ENCODE results near the gene ZNF205. TPM values are rescaled to one million over a fixed set of nuclear protein-coding genes. Genes with fewer than 3 reads are reported as not detected.
A peak's percentile ranks its signal among the peaks of the same experiment; 100 is the strongest.

ZNF205 gene
- total RNA-seq, 2 donors from 2014 or later, result 10.5 to 12.4 TPM

- Histone ChIP-seq H3K4me1 (peaks cover 0 to 5% of the 10 kb centered on the region in 2 donors), H3K27me3 (no peaks in the 10 kb centered on the region), H3K4me3 (no peak overlapping the region), H3K36me3 (no peaks in the 10 kb centered on the region), H3K27ac (no peak overlapping the region), H3K9me3 (no peaks in the 10 kb centered on the region)
- no peak for DNase-seq (ENCODE audit: low spot score)
- TF ChIP-seq, protein P1, sequence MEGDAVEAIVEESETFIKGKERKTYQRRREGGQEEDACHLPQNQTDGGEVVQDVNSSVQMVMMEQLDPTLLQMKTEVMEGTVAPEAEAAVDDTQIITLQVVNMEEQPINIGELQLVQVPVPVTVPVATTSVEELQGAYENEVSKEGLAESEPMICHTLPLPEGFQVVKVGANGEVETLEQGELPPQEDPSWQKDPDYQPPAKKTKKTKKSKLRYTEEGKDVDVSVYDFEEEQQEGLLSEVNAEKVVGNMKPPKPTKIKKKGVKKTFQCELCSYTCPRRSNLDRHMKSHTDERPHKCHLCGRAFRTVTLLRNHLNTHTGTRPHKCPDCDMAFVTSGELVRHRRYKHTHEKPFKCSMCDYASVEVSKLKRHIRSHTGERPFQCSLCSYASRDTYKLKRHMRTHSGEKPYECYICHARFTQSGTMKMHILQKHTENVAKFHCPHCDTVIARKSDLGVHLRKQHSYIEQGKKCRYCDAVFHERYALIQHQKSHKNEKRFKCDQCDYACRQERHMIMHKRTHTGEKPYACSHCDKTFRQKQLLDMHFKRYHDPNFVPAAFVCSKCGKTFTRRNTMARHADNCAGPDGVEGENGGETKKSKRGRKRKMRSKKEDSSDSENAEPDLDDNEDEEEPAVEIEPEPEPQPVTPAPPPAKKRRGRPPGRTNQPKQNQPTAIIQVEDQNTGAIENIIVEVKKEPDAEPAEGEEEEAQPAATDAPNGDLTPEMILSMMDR (IDR thresholded peaks at IDR 0.05), result peak in 1 of 2 donors; percentile 53
Observed at GRCh38 chr16:3094289-3095027, 17.9 kb upstream of the ZNF205 start.

DNA sequence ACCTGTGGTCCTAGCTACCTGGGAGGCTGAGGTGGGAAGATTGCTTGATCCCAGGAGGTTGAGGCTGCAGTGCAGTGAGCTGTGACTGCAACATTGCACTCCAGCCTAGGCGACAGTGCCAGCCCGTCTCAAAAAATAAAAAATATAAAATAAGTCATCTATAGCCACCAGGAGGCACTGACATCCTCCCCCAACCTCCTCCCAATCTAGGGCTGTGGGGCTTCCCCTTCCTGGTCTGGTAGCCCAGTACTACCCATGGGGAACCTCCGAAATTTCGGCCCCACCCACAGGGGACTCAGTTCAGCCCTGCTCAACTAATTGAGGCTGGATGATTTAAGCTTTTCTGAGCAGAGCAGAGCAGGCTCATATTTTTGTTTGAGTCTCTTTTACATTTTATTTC, 16.5 kb upstream of the ZNF205 start:
- no peak overlapping the region for H3K27ac ChIP-seq
- no peaks in the 10 kb centered on the region for H3K27me3 ChIP-seq
- H3K36me3 ChIP-seq, result no peaks in the 10 kb centered on the region
- TF ChIP-seq, protein P1 (IDR thresholded peaks at IDR 0.05), result peak in 1 of 2 donors; percentile 24
- DNase-seq (ENCODE audit: low spot score), result no peak
- H3K4me1 ChIP-seq, result peaks cover 0 to 17% of the 10 kb centered on the region in 2 donors
- no peaks in the 10 kb centered on the region for H3K9me3 ChIP-seq
- H3K4me3 ChIP-seq, result no peak overlapping the region

- Histone ChIP-seq H3K36me3 (no peaks in the 10 kb centered on the region), H3K27me3 (no peaks in the 10 kb centered on the region), H3K9me3 (no peaks in the 10 kb centered on the region), H3K27ac (no peak overlapping the region), H3K4me1 (peaks cover 0 to 22% of the 10 kb centered on the region in 2 donors), H3K4me3 (no peak overlapping the region)
- no peak for DNase-seq (ENCODE audit: low spot score)
- TF ChIP-seq, protein P1 (IDR thresholded peaks at IDR 0.05), result no peak
Observed at GRCh38 chr16:3096362-3096761, 16.0 kb upstream of the ZNF205 start.

- no peaks in the 10 kb centered on the region for H3K9me3 ChIP-seq
- H3K27me3 ChIP-seq, result no peaks in the 10 kb centered on the region
Observed at GRCh38 chr16:3097266-3097665, 15.1 kb upstream of the ZNF205 start.

DNA sequence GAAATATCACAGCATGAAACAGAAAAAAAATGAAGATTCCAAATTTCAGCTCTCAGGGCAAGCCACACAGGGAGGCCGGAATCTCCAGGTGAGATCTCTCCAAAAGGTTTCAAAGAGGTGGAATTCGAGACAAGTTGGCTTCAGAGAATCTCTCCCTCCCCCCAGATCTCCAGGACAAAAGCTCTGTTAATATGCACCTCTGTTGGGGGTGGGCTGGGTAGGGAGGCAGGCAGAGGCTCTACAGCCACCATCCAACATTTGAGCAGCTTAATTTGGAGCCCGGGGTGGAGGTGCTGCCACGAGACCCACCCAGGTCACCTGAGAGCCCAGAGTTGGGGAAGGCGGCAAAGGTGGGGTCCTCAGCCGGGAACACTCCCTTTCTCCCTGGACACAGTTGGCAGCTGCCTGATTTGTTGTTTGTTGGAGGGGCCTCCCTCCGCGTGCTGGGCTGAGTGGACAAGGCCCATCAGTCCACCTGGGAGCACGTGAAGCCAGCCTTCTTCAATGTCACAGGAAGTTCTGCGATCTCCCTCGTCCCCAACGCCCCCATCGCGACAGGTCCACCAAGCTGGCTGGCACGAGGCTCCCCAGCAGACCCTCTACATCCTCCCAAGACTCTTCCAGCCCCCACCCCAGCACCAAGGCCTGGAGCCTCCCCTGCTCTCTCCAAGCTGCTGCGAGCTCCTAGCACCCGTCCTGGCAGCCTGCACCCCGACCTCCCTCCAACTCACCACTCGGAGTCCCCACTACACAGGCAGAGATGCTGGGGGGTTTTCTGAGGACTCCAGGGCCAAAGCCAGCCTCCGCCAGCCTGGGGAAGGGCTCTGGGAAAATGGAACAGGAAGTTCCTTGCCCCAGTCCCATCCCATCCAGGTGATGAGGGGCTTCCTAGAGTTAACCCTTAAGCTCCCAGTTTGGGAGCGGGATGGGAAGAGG, 13.7 kb upstream of the ZNF205 start, which contains the start of gene ZSCAN10:
TSS of gene ZSCAN10 (minus strand) at position 836 of the 936 bp plus-strand sequence. CDS start 6,357 bp downstream, outside the sequence.
- no peak for DNase-seq (ENCODE audit: low spot score)
- H3K4me3 ChIP-seq, result peak within 1 kb of the TSS in 1 of 2 donors; percentile 31
- no peak within 1 kb of the TSS for H3K27ac ChIP-seq
- TF ChIP-seq, protein P1 (IDR thresholded peaks at IDR 0.05), result no peak
- no peaks in the 10 kb centered on the region for H3K9me3 ChIP-seq
- no peaks in the 10 kb centered on the region for H3K27me3 ChIP-seq
- peaks cover 0 to 26% of the 10 kb centered on the region in 2 donors for H3K4me1 ChIP-seq
- H3K36me3 ChIP-seq, result no peaks in the 10 kb centered on the region

More at GRCh38 chr16:3097266-3097665, 15.1 kb upstream of the ZNF205 start:
- TF ChIP-seq, protein P1 (IDR thresholded peaks at IDR 0.05), result no peak
- Histone ChIP-seq H3K36me3 (no peaks in the 10 kb centered on the region), H3K4me3 (no peak overlapping the region), H3K27ac (no peak overlapping the region), H3K4me1 (peaks cover 0 to 26% of the 10 kb centered on the region in 2 donors)
- no peak for DNase-seq (ENCODE audit: low spot score)

Data from right atrium auricular region (tissue), 2 donors.